Activated T-helper 9 cell treated with anti-CD3 and anti-CD28 coated beads, Interleukin-2, amount 50 U/mL, for 16 hours (primary cell): ENCODE results near the gene CYP2A6.
"Not testable (repeated sequence)": the region's sequence is repeated elsewhere in the genome, so short reads cannot be mapped to it uniquely, and the experiment has no call there.

Experiments used
- DNase-seq: peaks from one replicate; pipeline ENCODE4 v3.0.0-alpha.2; 2020; ENCODE audit warnings: low read depth

The CYP2A6 gene

DNA sequence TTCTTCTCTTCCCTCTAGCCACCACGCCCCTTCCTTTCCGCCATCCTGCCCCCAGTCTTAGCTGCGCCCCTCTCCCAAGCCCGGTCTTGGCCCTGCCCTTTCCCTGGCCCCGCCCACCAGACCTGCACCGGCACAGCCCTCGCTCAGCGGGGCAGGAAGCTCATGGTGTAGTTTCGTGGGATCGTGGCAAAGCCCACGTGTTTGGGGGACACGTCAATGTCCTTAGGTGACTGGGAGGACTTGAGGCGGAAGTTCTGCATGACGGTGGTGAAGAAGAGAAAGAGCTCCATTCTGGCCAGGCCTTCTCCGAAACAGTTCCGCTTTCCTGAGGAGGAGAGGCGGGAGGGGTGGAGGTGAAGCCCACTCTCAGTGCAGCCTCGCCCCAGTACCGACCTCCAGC, 6.6 kb downstream of the CYP2A6 start:
- DNase-seq, result peak; percentile 65

DNA sequence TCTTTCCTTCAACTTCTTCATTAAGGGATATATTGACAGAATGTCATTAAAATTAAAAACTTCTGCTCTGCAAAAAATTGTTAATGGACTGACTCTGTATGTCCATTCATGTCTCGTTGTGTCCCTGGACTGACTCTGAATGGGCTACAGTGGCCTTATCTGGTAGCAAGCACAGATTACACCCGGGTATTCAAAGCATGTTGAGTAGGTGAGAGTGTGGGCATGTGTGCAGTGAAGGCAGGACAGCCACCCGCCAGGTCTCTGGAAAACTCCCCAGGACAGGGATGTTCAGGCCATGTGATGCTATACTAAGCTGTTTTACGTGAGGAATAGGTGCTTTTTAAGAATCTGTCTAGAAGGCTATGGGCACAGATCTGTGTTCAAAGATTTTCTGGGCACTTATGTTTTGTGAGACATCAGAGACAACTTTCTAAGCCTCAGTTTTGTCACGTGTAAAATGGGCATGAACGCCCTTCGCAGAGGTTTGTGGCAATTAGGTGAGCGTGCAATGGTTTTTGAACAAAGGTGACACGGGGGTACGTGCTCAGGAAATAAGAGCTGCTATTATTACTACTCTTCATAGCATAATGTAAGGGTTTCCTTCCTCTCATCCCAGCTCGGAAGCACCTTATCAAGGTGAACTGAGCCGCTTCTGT, 7.1 kb downstream of the CYP2A6 start:
- DNase-seq, result not testable (repeated sequence)

DNA sequence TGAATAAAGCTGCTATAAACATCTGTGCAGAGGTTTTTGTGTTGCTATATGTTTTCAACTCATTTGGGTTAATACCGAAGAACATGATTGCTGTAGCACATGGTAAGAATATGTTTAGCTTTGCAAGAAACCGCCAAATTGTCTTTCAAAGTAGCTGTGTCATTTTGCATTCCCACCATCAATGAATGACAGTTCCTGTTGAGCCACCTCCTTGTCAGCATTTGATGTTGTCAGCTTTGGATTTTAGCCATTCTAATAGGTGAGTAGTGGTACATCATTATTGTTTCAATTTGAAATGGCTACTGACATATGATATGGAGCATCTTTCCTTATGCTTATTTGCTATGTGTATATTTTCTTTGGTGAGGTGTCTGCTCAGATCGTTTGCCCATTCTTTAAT, 8.2 kb downstream of the CYP2A6 start:
- DNase-seq, result not testable (repeated sequence)

DNA sequence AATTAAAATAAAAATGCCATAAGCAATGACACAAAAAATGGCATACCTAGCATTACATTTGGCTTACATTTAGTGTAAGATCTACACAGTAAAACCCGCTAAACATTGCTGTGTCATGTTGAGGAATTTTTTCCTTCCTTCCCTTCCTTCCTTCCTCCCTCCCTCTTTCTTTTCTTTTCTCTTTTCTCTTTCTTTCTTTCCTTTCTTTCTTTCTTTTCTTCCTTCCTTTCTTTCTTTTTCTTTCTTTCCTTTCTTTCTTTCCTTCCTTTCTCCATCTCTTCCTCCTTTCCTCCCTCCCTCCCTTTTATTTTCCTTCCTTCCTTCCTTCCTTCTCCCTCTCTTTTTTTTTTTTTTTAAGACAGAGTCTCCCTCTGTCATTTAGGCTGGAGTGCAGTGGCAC, 11.8 kb downstream of the CYP2A6 start:
- not testable (repeated sequence) for DNase-seq

DNA sequence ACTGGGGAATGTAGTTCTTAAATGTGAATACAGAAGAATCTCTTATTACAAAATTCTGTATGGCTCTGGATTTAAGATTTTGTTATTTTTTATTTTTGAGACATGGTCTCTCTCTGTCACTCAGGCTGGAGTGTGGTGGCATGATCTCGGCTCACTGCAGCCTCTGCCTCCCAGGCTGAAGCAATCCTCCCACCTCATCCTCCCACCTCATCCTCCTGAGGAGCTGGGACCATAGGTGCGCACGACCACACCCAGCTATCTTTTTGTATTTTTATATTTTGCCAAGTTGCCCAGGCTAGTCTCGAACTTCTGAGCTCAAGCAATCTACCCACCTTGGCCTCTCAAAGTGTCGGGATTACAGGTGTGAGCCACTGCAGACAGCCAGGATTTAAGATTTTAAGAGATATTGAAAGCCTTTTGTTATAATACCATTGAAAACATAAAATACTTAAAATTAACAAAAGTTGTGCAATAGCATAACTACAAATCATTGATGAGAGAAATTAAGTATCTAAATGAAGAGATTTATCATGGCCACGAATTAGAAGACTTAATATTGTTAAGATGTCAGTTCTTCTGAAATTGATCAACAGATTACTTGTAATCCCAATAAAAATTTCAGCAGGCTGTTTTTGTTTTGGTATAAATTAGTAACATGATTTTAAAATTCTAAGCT, 13.4 kb downstream of the CYP2A6 start:
- DNase-seq, result no peak

DNA sequence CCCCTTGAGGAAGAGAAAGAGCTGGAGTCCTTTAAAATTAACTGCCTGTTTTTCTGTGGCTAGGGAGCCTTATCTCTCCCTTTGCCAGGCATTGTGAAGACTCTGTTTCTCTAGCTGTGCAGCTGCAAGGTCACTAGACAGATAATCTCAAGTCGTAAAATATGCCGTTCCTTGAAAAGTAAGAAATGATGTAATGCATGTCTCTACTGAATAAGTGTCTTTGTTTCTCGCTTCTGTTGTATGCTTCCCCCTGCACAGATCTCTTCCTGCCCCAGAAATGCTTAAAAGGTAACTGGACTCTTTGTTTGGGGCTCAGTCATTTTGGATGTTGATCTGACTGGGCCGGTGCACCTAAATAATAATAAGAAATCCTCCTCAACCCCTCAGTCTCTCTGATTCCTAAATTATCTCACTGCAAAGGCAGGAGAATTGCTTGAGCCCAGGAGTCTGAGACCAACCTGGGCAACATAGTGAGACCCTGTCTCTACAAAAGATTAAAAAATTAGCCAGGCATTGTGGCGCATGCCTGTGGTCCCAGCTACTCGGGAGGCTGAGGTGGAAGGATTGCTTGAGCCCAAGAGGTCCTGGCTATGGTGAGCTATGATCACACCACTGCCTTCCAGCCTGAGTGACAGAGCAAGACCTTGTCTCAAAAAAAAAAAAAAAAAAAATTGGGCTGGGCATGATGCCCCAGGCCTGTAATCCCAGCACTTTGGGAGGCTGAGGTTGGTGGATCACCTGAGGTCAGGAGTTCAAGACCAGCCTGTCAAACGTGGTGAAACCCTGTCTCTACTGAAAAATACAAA, 16.3 kb downstream of the CYP2A6 start:
- not testable (repeated sequence) for DNase-seq

DNA sequence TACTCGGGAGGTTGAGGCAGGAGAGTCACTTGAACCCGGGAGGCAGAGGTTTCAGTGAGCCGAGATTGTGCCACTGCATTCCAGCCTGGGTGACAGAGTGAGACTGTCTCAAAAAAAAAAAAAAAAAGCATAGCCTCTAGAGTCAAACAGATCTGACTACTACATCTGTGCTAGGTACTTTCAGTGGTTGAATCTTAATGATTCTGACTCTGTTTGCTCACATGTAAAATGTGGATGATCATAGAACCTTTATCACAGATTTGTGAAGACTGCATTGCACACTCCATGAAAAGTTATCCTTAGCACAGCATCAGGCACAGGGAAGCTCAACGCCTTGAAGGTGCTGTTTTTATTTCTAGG, 17.8 kb downstream of the CYP2A6 start:
- not testable (repeated sequence) for DNase-seq

DNA sequence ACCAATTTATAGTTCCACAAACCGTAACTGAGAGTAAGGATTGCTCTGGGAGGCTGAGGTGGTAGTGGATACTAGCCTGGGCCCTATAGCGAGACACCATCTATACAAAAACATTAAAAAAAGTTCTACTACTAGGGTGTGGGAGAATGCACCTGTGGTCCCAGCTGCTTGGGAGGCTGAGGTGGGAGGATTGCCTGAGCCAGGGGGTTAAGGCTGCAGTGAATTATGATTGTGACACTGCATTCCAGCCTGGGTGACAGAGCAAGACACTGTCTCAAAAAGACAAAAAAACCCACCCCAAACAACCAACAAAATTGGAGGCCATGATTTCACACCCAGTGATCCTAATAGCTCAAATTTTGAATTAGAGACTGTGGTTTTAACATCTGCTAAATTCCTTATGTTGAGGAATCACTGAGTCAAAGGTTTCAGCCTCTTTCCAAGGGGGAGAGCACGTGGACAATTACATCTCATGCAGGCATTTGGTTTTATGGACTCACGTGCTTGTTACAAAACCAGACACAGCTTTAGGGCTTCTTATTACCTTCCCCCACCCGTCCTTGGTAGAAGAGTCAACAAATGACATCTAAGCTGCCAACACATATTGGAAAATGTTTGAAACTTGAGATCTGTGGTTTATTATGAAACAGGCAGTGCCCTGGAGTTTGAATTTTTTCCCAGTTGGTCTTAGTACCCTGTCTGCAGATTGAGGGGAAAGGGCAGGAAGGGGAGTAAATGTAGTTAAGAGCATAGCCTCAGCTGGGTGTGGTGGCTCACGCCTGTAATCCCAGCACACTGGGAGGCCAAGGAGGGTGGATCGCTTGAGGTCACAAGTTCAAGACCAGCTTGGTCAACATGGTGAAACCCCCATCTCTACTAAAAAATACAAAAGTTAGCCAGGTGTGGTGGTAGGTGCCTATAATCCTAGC, 18.5 kb downstream of the CYP2A6 start:
- no peak for DNase-seq

DNA sequence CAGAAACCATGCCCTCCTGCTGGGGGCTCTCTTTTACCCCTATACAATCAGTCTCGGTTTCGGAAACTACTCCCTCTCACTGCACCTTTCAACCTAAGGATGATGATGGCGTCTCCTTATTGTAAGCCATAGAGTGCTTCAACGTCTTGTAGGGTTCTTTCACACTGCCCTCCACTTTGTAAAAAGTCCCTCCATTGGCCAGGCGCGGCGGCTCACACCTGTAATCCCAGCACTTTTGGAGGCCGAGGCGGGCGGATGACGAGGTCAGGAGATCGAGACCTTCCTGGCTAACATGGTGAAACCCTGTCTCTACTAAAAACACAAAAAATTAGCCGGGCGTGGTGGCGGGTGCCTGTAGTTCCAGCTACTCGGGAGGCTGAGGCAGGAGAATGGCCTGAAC, 19.5 kb downstream of the CYP2A6 start:
- not testable (repeated sequence) for DNase-seq

DNA sequence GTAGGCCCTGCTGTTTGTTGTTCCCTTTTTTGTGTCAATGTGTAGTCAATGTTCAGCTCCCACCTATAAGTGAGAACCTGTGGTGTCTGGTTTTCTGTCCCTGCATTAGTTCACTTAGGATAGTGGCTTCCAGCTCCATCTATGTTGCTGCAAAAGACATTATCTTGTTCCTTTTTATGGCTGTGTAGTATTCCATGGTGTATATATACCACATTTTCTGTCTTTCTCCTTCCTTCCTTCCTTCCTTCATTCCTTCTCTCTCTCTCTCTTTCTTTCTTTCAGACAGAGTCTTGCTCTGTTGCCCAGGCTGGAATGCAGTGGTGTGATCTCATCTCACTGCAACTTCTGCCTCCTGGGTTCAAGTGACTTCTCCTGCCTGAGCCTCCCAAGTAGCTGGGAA, 21.0 kb downstream of the CYP2A6 start:
- no peak for DNase-seq

DNA sequence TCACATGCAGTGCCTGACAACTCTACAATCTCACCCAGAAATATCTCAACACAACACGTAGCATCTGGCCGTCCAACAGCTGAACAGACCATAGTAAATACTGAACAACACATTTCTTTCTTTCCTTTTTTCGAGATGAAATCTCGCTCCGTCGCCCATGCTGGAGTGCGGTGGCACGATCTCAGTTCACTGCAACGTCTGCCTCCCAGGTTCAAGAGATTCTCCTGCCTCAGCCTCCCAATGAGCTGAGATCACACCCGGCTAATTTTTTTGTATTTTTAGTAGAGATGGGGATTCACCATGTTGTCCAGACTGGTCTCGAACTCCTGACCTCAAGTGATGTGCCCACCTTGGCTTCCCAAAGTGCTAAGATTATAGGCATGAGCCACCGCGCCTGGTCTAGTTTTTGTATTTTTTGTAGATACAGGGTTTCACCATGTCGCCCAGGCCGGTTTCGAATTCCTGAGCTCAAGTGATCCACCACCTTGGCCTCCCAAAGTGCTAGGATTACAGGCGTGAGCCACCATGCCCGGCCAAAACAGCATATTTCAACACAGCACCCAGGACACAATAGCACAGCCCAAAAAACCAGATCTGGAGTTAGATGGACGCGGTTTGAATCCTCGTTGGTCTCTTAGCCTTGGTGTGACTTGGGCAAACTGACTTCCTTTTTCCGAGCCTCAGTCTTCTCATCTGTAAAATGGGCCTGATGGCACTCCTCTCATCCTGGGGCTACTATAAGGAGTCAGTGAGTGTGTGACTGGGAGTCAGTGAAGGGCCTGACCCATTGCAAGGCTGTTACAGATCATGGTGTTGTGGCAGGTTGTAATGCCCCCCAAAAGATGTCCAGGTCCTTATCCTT, 22.6 kb downstream of the CYP2A6 start:
- DNase-seq, result no peak

DNA sequence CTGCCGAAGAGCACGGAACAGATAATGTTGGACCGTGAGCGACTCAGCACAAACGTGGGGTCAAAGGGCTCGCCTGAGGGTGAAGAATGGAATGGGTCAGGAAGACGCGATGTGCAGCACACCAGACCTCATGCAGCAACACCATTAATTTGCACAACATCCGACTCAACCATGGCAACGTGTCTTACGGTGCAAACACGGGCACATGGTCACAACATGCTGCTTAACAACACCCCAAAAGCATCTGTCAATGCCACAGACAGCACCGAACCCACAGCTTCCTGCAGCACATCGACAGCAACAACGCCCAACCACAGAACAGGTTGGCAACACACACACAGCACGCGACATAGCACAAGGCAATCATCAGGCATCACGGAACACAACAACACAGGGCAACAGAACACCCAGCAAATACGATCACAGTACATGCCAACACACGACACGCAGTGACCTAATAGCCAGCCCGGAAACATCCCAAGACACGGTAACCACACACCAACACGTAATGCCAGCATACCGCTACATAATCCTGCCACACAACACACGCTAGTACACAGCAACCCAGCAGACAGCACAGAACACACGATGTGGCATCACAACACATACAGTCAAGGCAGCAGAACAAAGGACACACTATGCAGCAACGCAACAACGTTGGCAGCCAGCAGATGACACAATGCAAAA, 23.4 kb downstream of the CYP2A6 start:
- DNase-seq, result not testable (repeated sequence)

DNA sequence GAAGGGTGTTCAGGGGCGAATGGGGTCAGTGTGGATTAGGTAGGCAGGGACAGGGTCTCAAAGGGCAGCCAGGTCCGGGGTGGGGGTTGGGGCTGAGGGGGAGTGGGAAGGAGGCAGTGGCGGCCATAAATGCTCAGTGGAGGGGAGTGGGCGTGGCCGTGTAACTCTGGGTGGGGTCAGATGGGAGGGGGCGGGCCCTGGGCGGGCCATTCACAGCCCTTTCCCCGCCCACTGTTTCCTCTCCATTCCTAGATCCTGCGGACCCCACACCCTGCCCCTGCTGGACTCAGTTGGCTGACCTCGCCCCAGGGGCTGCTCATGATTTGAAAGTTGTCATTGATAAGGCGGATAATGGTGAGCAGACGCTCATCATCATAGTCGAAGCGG, 23.9 kb downstream of the CYP2A6 start:
- DNase-seq, result not testable (repeated sequence)

DNA sequence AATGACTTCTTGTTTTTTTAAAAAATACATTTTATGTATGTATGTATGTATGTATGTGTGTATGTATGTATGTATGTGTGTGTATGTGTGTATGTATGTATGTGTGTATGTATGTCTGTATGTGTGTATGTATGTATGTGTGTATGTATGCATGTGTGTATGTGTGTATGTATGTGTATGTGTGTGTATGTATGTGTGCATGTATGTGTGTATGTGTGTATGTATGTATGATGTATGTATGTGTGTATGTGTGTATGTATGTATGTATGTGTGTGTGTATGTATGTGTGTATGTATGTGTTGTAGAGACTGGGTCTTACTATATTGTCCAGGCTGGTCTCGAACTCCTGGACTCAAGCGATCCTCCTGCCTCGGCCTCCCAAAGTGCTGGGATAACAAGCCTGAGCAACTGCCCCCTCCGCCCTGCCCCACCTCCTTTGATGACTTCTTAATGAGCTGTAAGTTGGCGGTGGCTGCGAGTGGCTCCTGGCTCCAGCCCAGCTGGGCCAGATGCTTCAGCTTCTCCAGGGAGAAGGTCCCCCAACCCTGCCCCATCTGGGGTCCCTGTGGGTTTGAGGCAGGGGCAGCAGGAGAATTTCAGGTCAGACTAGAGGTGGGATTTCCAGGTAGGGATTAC, 24.7 kb downstream of the CYP2A6 start:
- DNase-seq, result not testable (repeated sequence)

DNA sequence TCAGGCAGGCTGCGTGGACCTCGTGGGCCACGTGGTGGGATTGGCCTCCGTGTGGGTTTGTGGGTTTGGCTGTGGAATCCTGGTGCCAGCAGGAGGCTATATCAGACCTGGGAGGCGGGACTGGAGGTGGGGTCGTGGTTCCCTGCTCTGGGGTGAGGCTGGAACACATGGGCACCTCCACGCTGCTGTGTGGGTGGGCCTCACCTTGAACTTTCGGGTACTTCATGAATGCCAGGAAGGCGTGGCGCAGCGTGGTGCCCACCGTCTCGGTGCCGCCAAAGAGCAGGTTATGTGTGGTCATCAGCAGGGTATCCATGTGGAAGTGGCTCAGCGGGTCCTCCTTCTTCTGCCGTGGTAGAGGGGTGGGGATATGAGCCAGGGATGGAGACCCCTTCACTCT, 25.3 kb downstream of the CYP2A6 start:
- DNase-seq, result not testable (repeated sequence)

DNA sequence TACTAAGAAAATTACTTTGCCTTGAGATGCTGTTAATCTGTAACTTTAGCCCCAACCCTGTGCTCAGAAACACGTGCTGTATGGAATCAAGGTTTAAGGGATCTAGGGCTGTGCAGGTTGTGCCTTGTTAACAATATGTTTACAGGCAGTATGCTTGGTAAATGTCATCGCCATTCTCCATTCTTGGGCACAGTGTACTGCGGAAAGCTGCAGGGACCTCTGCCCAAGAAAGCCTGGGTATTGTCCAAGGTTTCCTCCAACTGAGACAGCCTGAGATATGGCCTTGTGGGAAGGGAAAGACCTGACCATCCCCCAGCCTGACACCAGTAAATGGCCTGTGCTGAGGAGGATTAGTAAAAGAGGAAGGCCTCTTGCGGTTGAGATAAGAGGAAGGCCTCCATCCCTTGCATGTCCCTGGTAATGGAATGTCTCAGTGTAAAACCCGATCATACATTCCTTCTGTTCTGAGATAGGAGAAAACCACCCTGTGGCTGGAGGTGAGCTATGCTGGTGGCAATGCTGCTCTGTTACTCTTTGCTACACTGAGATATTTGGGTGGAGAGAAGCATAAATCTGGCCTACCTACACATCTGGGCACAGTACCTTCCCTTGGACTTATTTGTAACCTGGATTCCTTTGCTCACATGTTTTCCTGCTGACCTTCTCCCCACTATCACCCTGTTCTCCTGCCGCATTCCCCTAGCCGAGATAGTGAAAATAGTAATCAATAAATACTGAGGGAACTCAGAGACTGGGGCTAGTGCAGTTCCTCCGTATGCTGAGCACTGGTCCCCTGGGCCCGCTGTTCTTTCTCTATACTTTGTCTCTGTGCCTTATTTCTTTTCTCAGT, 27.3 kb downstream of the CYP2A6 start:
- not testable (repeated sequence) for DNase-seq

DNA sequence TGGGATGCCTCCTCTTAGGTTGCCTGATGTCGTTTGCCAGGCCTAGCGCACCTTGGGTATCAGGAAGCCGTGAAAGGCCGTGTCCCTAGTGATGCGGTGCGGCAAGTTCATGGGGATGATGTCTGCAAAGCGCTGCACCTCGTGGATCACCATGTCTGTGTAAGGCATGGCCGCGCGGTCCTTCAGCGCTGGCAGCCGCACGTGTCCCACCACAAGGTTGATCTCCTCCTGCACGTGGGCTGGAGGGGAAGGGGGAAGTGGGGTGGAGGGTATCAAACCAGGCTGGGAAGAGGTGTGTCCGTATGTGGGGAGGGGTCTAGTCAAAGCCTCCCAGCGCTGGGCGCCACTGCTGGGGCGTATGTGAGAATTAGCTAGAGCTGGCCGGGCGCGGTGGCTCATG, 28.1 kb downstream of the CYP2A6 start:
- no peak for DNase-seq

DNA sequence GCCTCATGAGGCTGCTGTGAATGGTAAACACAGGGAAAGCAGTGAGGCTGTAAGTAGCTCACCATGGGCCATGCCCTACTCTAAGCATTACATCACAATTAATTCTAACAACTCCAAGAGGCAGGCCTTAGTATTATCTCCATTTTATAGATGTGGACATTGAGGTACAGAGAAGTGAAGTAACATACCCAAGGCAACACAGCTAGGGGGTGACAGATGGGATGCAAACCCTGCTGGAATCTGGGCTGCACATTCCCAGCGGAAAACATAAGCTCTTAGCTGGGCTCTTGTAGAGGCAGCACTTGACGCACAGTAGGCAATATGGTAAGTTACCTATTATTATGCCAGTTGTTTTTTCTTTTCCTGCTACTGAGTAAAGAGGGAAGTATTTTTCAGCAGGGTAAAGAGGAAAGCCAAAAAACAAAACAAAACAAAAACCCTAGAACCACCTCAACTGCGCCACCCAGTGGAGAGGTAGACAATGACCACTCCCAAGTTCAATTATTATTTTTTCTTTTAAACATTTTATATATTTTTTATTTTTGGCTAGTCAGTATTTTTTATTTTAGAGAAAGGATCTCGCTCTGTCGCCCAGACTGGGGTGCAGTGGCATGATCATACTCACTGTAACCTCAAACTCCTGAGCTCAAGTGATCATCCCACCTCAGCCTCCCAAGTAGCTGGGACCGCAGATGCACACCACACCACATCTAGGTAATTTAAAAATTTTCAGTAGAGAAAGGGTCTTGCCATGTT, 30.6 kb downstream of the CYP2A6 start:
- DNase-seq, result peak; percentile 41
